HPDE6-E6E7 (cell line): ENCODE results near the gene MS4A13.
"Not testable (repeated sequence)": the region's sequence is repeated elsewhere in the genome, so short reads cannot be mapped to it uniquely, and the experiment has no call there.

Experiments used
- DNase-seq: peaks from one replicate; pipeline ENCODE4 v3.0.0; 2011; ENCODE audit warnings: missing footprints; ENCODE audit errors: extremely low spot score

The MS4A13 gene

GRCh38 chr11:60515144-60515855, at the start of gene MS4A13:
Gene MS4A13, plus strand, starts transcription at chr11:60515392. Its CDS starts 2,692 bp downstream, at chr11:60518084.
- no peak for DNase-seq

GRCh38 chr11:60468829-60469228, 46.4 kb upstream of the MS4A13 start:
- no peak for DNase-seq

- DNase-seq, result no peak
Observed at GRCh38 chr11:60469723-60470122, 45.5 kb upstream of the MS4A13 start.

- no peak for DNase-seq
Observed at GRCh38 chr11:60477035-60477445, 38.2 kb upstream of the MS4A13 start.

GRCh38 chr11:60482361-60482760, 32.8 kb upstream of the MS4A13 start:
- DNase-seq, result no peak

GRCh38 chr11:60485987-60486386, 29.2 kb upstream of the MS4A13 start:
- peak; percentile 15 for DNase-seq

- no peak for DNase-seq
Observed at GRCh38 chr11:60492488-60493009, 22.6 kb upstream of the MS4A13 start, which contains the start of gene MS4A12. Gene MS4A12, plus strand, starts transcription at chr11:60492778. Its CDS starts 4,541 bp downstream, at chr11:60497319.

GRCh38 chr11:60493454-60493853, 21.7 kb upstream of the MS4A13 start:
- DNase-seq, result no peak

GRCh38 chr11:60498399-60498798, 16.8 kb upstream of the MS4A13 start:
- DNase-seq, result no peak

- DNase-seq, result no peak
Observed at GRCh38 chr11:60498853-60499252, 16.3 kb upstream of the MS4A13 start.

GRCh38 chr11:60500276-60500910, 14.8 kb upstream of the MS4A13 start:
- no peak for DNase-seq

- DNase-seq, result no peak
Observed at GRCh38 chr11:60502221-60502775, 12.9 kb upstream of the MS4A13 start.

GRCh38 chr11:60504219-60504905, 10.8 kb upstream of the MS4A13 start:
- DNase-seq, result no peak

- not testable (repeated sequence) for DNase-seq
Observed at GRCh38 chr11:60509609-60510008, 5.6 kb upstream of the MS4A13 start.

GRCh38 chr11:60510209-60510608, 5.0 kb upstream of the MS4A13 start:
- DNase-seq, result not testable (repeated sequence)

GRCh38 chr11:60511393-60511792, 3.8 kb upstream of the MS4A13 start:
- DNase-seq, result no peak

- DNase-seq, result no peak
Observed at GRCh38 chr11:60512651-60513225, 2.5 kb upstream of the MS4A13 start.

- no peak for DNase-seq
Observed at GRCh38 chr11:60513496-60514460, 1.4 kb upstream of the MS4A13 start.

- no peak for DNase-seq
Observed at GRCh38 chr11:60528465-60528864, 13.3 kb downstream of the MS4A13 start.

GRCh38 chr11:60528934-60529333, 13.7 kb downstream of the MS4A13 start:
- no peak for DNase-seq
